T-cell (primary cell): ENCODE measurements around the gene FOXL3. TPM values are rescaled to one million over a fixed set of nuclear protein-coding genes. Genes with fewer than 3 reads are reported as not detected.
"Not testable (repeated sequence)": the region's sequence is repeated elsewhere in the genome, so short reads cannot be mapped to it uniquely, and the experiment has no call there.

Experiments used
- ATAC-seq, 4 experiments: fragments of 200-7000 bp in 3 of 4; fragments of 150-1000 bp in 1 of 4; cut with Tn5 transposase; replicated peaks in 1 of 4; 1 replicate in 3 of 4; 2 replicates in 1 of 4; pipeline ENCODE4 v1.10.0; 2021; ENCODE audit warnings: moderate library complexity in 3 of 4, mild to moderate bottlenecking in 2 of 4, moderate number of reproducible peaks in 1 of 4
- CTCF ChIA-PET, 2 donors: fragments of 300-600 bp; sonication (Branson Sonifier 250); formaldehyde crosslinking; loops; one replicate each; lab custom pipeline; 2022; ENCODE audit warnings: antibody characterized with exemption in 2 of 2; lab: Charles Lee
- POLR2A ChIA-PET, 2 donors: fragments of 300-600 bp; sonication (Branson Sonifier 250); formaldehyde crosslinking; loops; one replicate each; lab custom pipeline; 2022; ENCODE audit warnings: antibody characterized with exemption in 2 of 2; lab: Charles Lee
- DNase-seq, 35 experiments: peaks; one replicate each; pipeline versions ENCODE4 v3.0.0 to v3.0.0-alpha.2; 2013 to 2023
- H3K27ac ChIP-seq: one replicate; pipeline ENCODE4 v1.5.1; 2013; ENCODE audit warnings: low read length
- H3K27me3 ChIP-seq, 2 experiments: replicated peaks in 1 of 2; 1 replicate in 1 of 2; 2 replicates in 1 of 2; pipeline versions ENCODE4 v1.6.1 to v1.7.0; 2013; ENCODE audit warnings: low read length in 1 of 2, mixed read lengths in 1 of 2; ENCODE audit not compliant: control insufficient read depth in 2 of 2, insufficient read depth in 2 of 2; ENCODE audit errors: extremely low read depth in 1 of 2
- H3K36me3 ChIP-seq, 2 donors: 1 replicate in 1 of 2; 2 replicates in 1 of 2; pipeline versions ENCODE4 v1.6.1 to v1.7.0; 2013; ENCODE audit warnings: low read length in 1 of 2; ENCODE audit not compliant: control insufficient read depth in 2 of 2, insufficient read depth in 1 of 2; ENCODE audit errors: extremely low read depth in 1 of 2
- H3K4me1 ChIP-seq, 2 experiments: 1 replicate in 1 of 2; 2 replicates in 1 of 2; pipeline versions ENCODE4 v1.6.1 to v1.7.0; 2013; ENCODE audit warnings: low read length in 2 of 2, mixed read lengths in 1 of 2; ENCODE audit not compliant: insufficient read depth in 2 of 2, control insufficient read depth in 1 of 2; ENCODE audit errors: extremely low read depth in 1 of 2
- H3K4me3 ChIP-seq, 2 donors: 1 replicate in 1 of 2; 2 replicates in 1 of 2; pipeline versions ENCODE4 v1.5.1 to v1.7.0; 2013; ENCODE audit warnings: mild to moderate bottlenecking in 2 of 2, low read length in 1 of 2, moderate library complexity in 1 of 2; ENCODE audit not compliant: control insufficient read depth in 1 of 2; ENCODE audit errors: extremely low read depth in 1 of 2
- H3K9me3 ChIP-seq: 2 replicates; pipeline ENCODE4 v1.7.0; 2013
- H3K27ac Mint-ChIP-seq, 2 donors: one replicate each; pipeline ENCODE4 v1.8.0; 2020 to 2021; ENCODE audit warnings: mild to moderate bottlenecking in 2 of 2, mixed read lengths in 2 of 2
- H3K27me3 Mint-ChIP-seq, 2 donors: one replicate each; pipeline ENCODE4 v1.8.0; 2021 to 2022; ENCODE audit warnings: mixed read lengths in 2 of 2
- H3K36me3 Mint-ChIP-seq: one replicate; pipeline ENCODE4 v1.8.0; 2021; ENCODE audit warnings: mixed read lengths
- H3K4me1 Mint-ChIP-seq, 3 donors: one replicate each; pipeline ENCODE4 v1.8.0; 2020 to 2022; ENCODE audit warnings: mixed read lengths in 3 of 3, mild to moderate bottlenecking in 1 of 3
- H3K4me3 Mint-ChIP-seq, 3 donors: one replicate each; pipeline ENCODE4 v1.8.0; 2020 to 2022; ENCODE audit warnings: mild to moderate bottlenecking in 3 of 3, mixed read lengths in 3 of 3, moderate library complexity in 3 of 3
- H3K9me3 Mint-ChIP-seq, 3 donors: one replicate each; pipeline ENCODE4 v1.8.0; 2020 to 2022; ENCODE audit warnings: mixed read lengths in 3 of 3
- WGBS: methylation state at CpG from one replicate; pipeline ENCODE4 v1.1.5; 2013; ENCODE audit warnings: missing lambda C conversion rate; ENCODE audit not compliant: insufficient coverage; 5-methylcytosine and 5-hydroxymethylcytosine counted together
- total RNA-seq, 35 experiments: library from RNA in 6 of 35; stranded (reverse) in 6 of 35; fragments of 120-200 nt in 1 of 35; gene quantifications; one replicate each; pipeline versions ENCODE4 v1.2.1 to v1.2.4 and lab custom pipeline; 2013 to 2026

Gene FOXL3
- total RNA-seq (not detected), total RNA-seq (lab: John Stamatoyannopoulos, UW) (0 to 0.04 (median 0) reads per million in 29 experiments)
- not detected for total RNA-seq (2013)

GRCh38 chr7:289756-290553, at the start of gene FOXL3:
TSS of gene FOXL3 (plus strand) at chr7:290170. CDS start at chr7:290170, 0 bp downstream.
- H3K36me3 ChIP-seq = no peaks in the 10 kb centered on the region
- Mint-ChIP-seq H3K27ac (no peak within 1 kb of the TSS), H3K36me3 (no peaks in the 10 kb centered on the region), H3K4me1 (no peaks in the 10 kb centered on the region), H3K9me3 (no peaks in the 10 kb centered on the region), H3K27me3 (peaks cover 25 to 61% of the 10 kb centered on the region in 2 donors), H3K4me3 (no peak within 1 kb of the TSS)
- DNase-seq = no peak
- no peak within 1 kb of the TSS for H3K27ac ChIP-seq
- no peak for ATAC-seq
- peaks cover 0 to 2% of the 10 kb centered on the region in 2 experiments for H3K4me1 ChIP-seq
- ChIA-PET CTCF (no interaction called here), POLR2A (no interaction called here)
- WGBS = 12% methylated on average over 63 of the region's 79 CpGs
- no peaks in the 10 kb centered on the region for H3K9me3 ChIP-seq
- H3K27me3 ChIP-seq = peaks cover 5 to 75% of the 10 kb centered on the region in 2 experiments
- H3K4me3 ChIP-seq = no peak within 1 kb of the TSS

GRCh38 chr7:240887-241421, 49.0 kb upstream of the FOXL3 start:
- no peaks in the 10 kb centered on the region for H3K9me3 ChIP-seq
- H3K27me3 ChIP-seq = peaks cover 0 to 12% of the 10 kb centered on the region in 2 experiments
- Mint-ChIP-seq H3K4me3 (no peak overlapping the region), H3K27me3 (no peaks in the 10 kb centered on the region), H3K36me3 (no peaks in the 10 kb centered on the region), H3K4me1 (no peaks in the 10 kb centered on the region), H3K9me3 (no peaks in the 10 kb centered on the region), H3K27ac (no peak overlapping the region)
- H3K4me3 ChIP-seq = no peak overlapping the region
- DNase-seq (no peak), ATAC-seq (peak in 1 of 4 experiments; percentile 45)
- H3K4me1 ChIP-seq = no peaks in the 10 kb centered on the region
- 24% methylated on average over 16 of the region's 16 CpGs for WGBS
- H3K27ac ChIP-seq = no peak overlapping the region
- POLR2A ChIA-PET = no interaction called here
- CTCF ChIA-PET = no interaction called here
- H3K36me3 ChIP-seq = no peaks in the 10 kb centered on the region

GRCh38 chr7:241513-241912, 48.5 kb upstream of the FOXL3 start:
- Histone ChIP-seq H3K36me3 (no peaks in the 10 kb centered on the region), H3K4me1 (no peaks in the 10 kb centered on the region), H3K27ac (no peak overlapping the region), H3K4me3 (no peak overlapping the region), H3K27me3 (peaks cover 0 to 7% of the 10 kb centered on the region in 2 experiments), H3K9me3 (no peaks in the 10 kb centered on the region)
- ChIA-PET CTCF (no interaction called here), POLR2A (no interaction called here)
- no peaks in the 10 kb centered on the region for H3K9me3 Mint-ChIP-seq
- H3K36me3 Mint-ChIP-seq = no peaks in the 10 kb centered on the region
- ATAC-seq = no peak
- 91% methylated on average over 12 of the region's 13 CpGs for whole genome bisulfite sequencing
- no peaks in the 10 kb centered on the region for H3K27me3 Mint-ChIP-seq
- DNase-seq = no peak
- H3K4me3 Mint-ChIP-seq = no peak overlapping the region
- no peak overlapping the region for H3K27ac Mint-ChIP-seq
- H3K4me1 Mint-ChIP-seq = no peaks in the 10 kb centered on the region

- WGBS = no CpG with 5 or more reads among the region's 21 CpGs
- H3K36me3 ChIP-seq, CTCF ChIA-PET, H3K27me3 ChIP-seq, ATAC-seq, DNase-seq, H3K4me3 ChIP-seq, H3K4me1 ChIP-seq, H3K9me3 ChIP-seq, H3K4me1 Mint-ChIP-seq, H3K27me3 Mint-ChIP-seq, H3K27ac ChIP-seq, H3K36me3 Mint-ChIP-seq, H3K9me3 Mint-ChIP-seq, H3K27ac Mint-ChIP-seq, POLR2A ChIA-PET, H3K4me3 Mint-ChIP-seq: not testable (repeated sequence)
Observed at GRCh38 chr7:242826-243579, 47.0 kb upstream of the FOXL3 start.

- H3K27me3 ChIP-seq, H3K9me3 ChIP-seq, H3K9me3 Mint-ChIP-seq, DNase-seq, H3K4me3 ChIP-seq, ATAC-seq, H3K4me1 Mint-ChIP-seq, H3K27me3 Mint-ChIP-seq, H3K4me3 Mint-ChIP-seq, H3K27ac Mint-ChIP-seq, H3K27ac ChIP-seq, H3K4me1 ChIP-seq, POLR2A ChIA-PET, H3K36me3 ChIP-seq, H3K36me3 Mint-ChIP-seq, CTCF ChIA-PET: not testable (repeated sequence)
- WGBS = 85% methylated on average over 4 of the region's 10 CpGs
Observed at GRCh38 chr7:243580-243978, 46.4 kb upstream of the FOXL3 start.

- Mint-ChIP-seq H3K9me3 (no peaks in the 10 kb centered on the region), H3K27ac (no peak overlapping the region), H3K27me3 (no peaks in the 10 kb centered on the region), H3K4me1 (no peaks in the 10 kb centered on the region), H3K4me3 (no peak overlapping the region), H3K36me3 (no peaks in the 10 kb centered on the region)
- ATAC-seq (no peak), DNase-seq (no peak)
- H3K4me3 ChIP-seq = no peak overlapping the region
- CTCF ChIA-PET = no interaction called here
- no peaks in the 10 kb centered on the region for H3K4me1 ChIP-seq
- no peaks in the 10 kb centered on the region for H3K9me3 ChIP-seq
- POLR2A ChIA-PET = no interaction called here
- no peak overlapping the region for H3K27ac ChIP-seq
- H3K27me3 ChIP-seq = no peaks in the 10 kb centered on the region
- no peaks in the 10 kb centered on the region for H3K36me3 ChIP-seq
- 71% methylated on average over 20 of the region's 22 CpGs for WGBS
Observed at GRCh38 chr7:244974-245373, 45.0 kb upstream of the FOXL3 start.
